B cell (primary cell): Measurements from ENCODE around the gene FLCN.

Experiments
- CTCF ChIP-seq: fragments of 200-600 bp; IDR thresholded peaks from one replicate; pipeline ENCODE4 v1.8.0; 2022; ENCODE audit warnings: antibody characterized with exemption, mild to moderate bottlenecking
- EZH2 ChIP-seq: IDR thresholded peaks from 2 replicates; pipeline ENCODE4 v1.6.1; 2012; ENCODE audit warnings: borderline replicate concordance, low read depth, mild to moderate bottlenecking, moderate library complexity, low read length; ENCODE audit not compliant: insufficient read depth, poor library complexity, severe bottlenecking

- no peak for TF ChIP-seq CTCF
- TF ChIP-seq EZH2, result no peak
Measured at GRCh38 chr17:17182598-17183136, 54.3 kb downstream of the FLCN start.
